Stomach (tissue), 9 donors: ENCODE results near the gene ARL5C. TPM values are rescaled to one million over a fixed set of nuclear protein-coding genes. Genes with fewer than 3 reads are reported as not detected.

Experiments used
- DNase-seq, 2 donors: peaks; one replicate each; pipeline versions ENCODE4 v3.0.0 to v3.0.0-alpha.2; 2013 to 2019
- H3K27ac ChIP-seq, 5 donors: fragments of 200-600 bp in 4 of 5; sonication (generic) in 4 of 5; one replicate each; pipeline ENCODE4 v1.5.1; 2013 to 2019; ENCODE audit warnings: mild to moderate bottlenecking in 1 of 5, moderate library complexity in 1 of 5
- H3K27me3 ChIP-seq, 3 donors: fragments of 200-600 bp; sonication (generic); one replicate each; pipeline ENCODE4 v1.5.1; 2017 to 2019; ENCODE audit warnings: mixed run types in 1 of 3
- H3K36me3 ChIP-seq, 4 donors: fragments of 200-600 bp; sonication (generic); 1 replicate in 3 of 4; 2 replicates in 1 of 4; pipeline ENCODE4 v1.5.1; 2016 to 2019
- H3K4me1 ChIP-seq, 4 donors: fragments of 200-600 bp; sonication (generic); one replicate each; pipeline ENCODE4 v1.5.1; 2016 to 2019
- H3K4me3 ChIP-seq, 4 donors: fragments of 200-600 bp; sonication (generic) in 3 of 4; one replicate each; pipeline ENCODE4 v1.5.1; 2016 to 2019; ENCODE audit warnings: mild to moderate bottlenecking in 1 of 4
- H3K9me3 ChIP-seq, 4 donors: fragments of 200-600 bp; sonication (generic); one replicate each; pipeline ENCODE4 v1.5.1; 2016 to 2019
- EP300 ChIP-seq: sonication (generic); formaldehyde crosslinking; IDR thresholded peaks from one replicate; pipeline ENCODE4 v1.6.1; 2017; ENCODE audit warnings: antibody characterized with exemption
- POLR2A ChIP-seq, 4 donors: fragments of 450-650 bp; IDR thresholded peaks; one replicate each; pipeline ENCODE4 v1.6.1; 2016; ENCODE audit warnings: antibody characterized with exemption in 4 of 4, control low read depth in 2 of 4, mild to moderate bottlenecking in 1 of 4, moderate library complexity in 1 of 4
- POLR2AphosphoS5 ChIP-seq, 3 donors: sonication (generic); formaldehyde crosslinking; IDR thresholded peaks; one replicate each; pipeline ENCODE4 v1.6.1; 2016; ENCODE audit warnings: antibody characterized with exemption in 3 of 3
- WGBS, 5 donors: extraction: QIAGEN DNeasy Blood & Tissue Kit in 3 of 5; methylation state at CpG; one replicate each; pipeline versions ENCODE4 v1.1.5 to v1.1.7; 2013 to 2018; 5-methylcytosine and 5-hydroxymethylcytosine counted together
- intact Hi-C: fragments of 100-400 bp; cut with DNase I; formaldehyde crosslinking; loops from one replicate; pipeline ENCODE4 v1.15.1; 2023; ENCODE audit warnings: low total_unique reads
- polyA plus RNA-seq, 3 donors: library from polyadenylated mRNA; stranded (reverse); fragments of 200-250 nt; gene quantifications; one replicate each; pipeline ENCODE4 v1.2.3, GENCODE V29; 2013
- total RNA-seq, 5 donors: library from RNA; depleted of rRNA; stranded (reverse); fragments of >200 nt; gene quantifications; one replicate each; pipeline versions ENCODE4 v1.1.0 to v1.2.3, GENCODE V29; 2014 to 2016
- TF ChIP-seq, protein P1 (sequence below), 7 experiments: fragments of 450-650 bp in 4 of 7; fragments of 200-600 bp in 3 of 7; sonication (generic) in 3 of 7; IDR thresholded peaks; one replicate each; pipeline ENCODE4 v1.5.1; 2016 to 2019; ENCODE audit warnings: antibody characterized with exemption in 7 of 7, control low read depth in 2 of 7, mild to moderate bottlenecking in 1 of 7
- donor health status: healthy with polysubstance abuse.
- donor health status: Bipolar disorder and iron deficiency.
- donor health status: healthy.

Gene ARL5C
- total and polyA plus RNA-seq, 8 donors, result not detected

DNA sequence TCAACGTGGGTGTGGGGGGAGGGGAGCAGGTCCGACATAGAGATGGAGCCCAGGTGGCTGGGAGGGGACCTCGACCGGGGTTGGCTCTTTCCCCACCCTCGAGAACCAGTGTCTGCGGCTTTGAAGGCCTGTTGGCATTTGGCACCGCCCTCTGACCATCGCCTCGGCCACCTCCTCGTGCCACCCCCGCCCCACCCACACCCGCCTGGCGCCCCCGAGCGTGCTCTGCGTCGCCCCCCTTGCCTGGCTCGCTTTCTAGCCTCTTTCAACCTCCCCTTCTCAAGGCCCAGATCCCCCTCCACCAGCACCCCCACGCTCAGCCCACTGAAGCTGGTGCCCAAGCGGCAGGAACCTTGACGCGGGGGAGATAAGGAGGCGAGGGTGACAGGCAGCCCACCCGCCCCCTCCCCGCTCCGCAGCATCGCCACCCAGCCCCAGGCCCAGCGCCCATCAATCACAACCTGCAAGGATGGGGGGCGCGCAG is 30.9 kb upstream of the ARL5C start:
- Histone ChIP-seq H3K27me3 (no peaks in the 10 kb centered on the region), H3K9me3 (no peaks in the 10 kb centered on the region), H3K4me3 (peak overlapping the region; percentile 70 to 83 (median 78)), H3K4me1 (peaks cover 38 to 70% (median 59%) of the 10 kb centered on the region in 4 donors), H3K36me3 (peaks cover 5 to 31% (median 26%) of the 10 kb centered on the region in 4 donors), H3K27ac (peak overlapping the region in 4 of 5 donors; percentile 74 to 97 (median 96))
- 1 to 3% (median 1%) methylated on average over 12 to 30 of the region's 30 CpGs for WGBS, 5 donors
- intact Hi-C loops, result no loop called here
- TF ChIP-seq, protein P1, sequence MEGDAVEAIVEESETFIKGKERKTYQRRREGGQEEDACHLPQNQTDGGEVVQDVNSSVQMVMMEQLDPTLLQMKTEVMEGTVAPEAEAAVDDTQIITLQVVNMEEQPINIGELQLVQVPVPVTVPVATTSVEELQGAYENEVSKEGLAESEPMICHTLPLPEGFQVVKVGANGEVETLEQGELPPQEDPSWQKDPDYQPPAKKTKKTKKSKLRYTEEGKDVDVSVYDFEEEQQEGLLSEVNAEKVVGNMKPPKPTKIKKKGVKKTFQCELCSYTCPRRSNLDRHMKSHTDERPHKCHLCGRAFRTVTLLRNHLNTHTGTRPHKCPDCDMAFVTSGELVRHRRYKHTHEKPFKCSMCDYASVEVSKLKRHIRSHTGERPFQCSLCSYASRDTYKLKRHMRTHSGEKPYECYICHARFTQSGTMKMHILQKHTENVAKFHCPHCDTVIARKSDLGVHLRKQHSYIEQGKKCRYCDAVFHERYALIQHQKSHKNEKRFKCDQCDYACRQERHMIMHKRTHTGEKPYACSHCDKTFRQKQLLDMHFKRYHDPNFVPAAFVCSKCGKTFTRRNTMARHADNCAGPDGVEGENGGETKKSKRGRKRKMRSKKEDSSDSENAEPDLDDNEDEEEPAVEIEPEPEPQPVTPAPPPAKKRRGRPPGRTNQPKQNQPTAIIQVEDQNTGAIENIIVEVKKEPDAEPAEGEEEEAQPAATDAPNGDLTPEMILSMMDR (IDR thresholded peaks at IDR 0.05), result no peak
- TF ChIP-seq POLR2A (IDR thresholded peaks at IDR 0.05) (no peak), POLR2AphosphoS5 (IDR thresholded peaks at IDR 0.05) (no peak), EP300 (no peak)
- peak in 1 of 2 donors; percentile 69 for DNase-seq

DNA sequence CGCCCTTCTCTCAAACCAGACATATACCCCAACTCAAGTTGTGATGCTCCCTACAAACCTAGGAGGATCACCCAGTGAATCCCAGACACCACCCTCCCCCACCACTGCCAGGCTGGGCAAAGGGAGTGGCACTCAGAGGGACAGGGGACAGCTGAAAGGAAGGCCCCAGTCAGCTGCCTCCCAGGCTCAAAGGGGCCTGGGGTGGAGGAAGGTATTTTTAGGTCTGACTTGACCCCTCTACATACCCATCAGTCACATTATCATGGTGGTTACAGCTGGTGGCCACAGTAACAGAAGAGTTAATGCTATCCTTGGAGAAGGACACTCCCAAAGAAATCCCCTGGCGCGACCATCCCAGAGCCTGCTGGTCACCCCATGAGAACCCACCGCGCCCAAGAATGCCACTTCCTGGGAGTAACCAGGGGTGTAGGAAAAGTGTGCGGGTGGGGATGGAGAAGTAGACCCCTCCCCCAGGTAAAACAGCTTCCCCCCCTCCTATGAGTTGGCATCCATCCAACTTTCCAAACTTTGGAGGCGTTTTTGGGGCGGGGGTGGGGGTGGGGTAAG is 30.4 kb upstream of the ARL5C start:
- no peaks in the 10 kb centered on the region for H3K27me3 ChIP-seq
- TF ChIP-seq POLR2A (IDR thresholded peaks at IDR 0.05) (no peak), EP300 (no peak), POLR2AphosphoS5 (IDR thresholded peaks at IDR 0.05) (no peak)
- TF ChIP-seq, protein P1 (IDR thresholded peaks at IDR 0.05), result no peak
- peak overlapping the region; percentile 70 to 83 (median 78) for H3K4me3 ChIP-seq
- peak in 1 of 2 donors; percentile 50 for DNase-seq
- peaks cover under 1 to 31% (median 26%) of the 10 kb centered on the region in 4 donors for H3K36me3 ChIP-seq
- peaks cover 34 to 65% (median 54%) of the 10 kb centered on the region in 4 donors for H3K4me1 ChIP-seq
- WGBS, 5 donors, result 37 to 45% (median 41%) methylated on average over 6 to 8 of the region's 8 CpGs
- peak overlapping the region in 3 of 5 donors; percentile 10 to 97 (median 97) for H3K27ac ChIP-seq
- intact Hi-C loops, result no loop called here
- no peaks in the 10 kb centered on the region for H3K9me3 ChIP-seq

DNA sequence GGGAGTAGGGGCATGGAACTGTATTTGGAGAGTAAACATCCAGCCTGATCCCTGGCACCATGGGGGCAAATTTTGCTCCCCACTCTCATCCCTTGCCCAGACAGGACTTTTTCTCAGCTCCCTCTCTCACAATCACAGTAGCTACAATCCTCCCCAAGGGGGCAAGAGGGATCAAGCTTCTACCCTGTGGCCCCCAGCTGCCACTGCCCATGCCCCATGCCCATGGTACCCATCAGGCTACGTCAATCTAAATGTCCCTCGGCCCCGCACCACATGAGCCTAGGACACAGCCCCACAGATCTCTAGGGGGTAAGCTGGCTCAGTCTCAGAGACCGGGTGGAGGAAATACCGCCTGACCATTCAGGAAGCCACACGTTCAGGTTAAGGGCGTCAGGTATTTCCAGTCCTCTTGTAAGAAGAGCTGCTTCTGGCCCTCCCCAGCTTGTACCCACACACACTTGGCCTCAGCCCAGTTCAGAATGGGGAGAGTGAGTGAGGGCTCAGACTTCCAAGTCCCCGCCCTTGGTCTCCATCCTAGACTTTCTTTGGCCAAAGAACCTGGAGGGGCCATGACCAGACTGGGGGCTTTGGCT is 29.7 kb upstream of the ARL5C start:
- TF ChIP-seq EP300, result no peak
- TF ChIP-seq POLR2A (IDR thresholded peaks at IDR 0.05), result no peak
- TF ChIP-seq, protein P1 (IDR thresholded peaks at IDR 0.05), result no peak
- TF ChIP-seq POLR2AphosphoS5 (IDR thresholded peaks at IDR 0.05), result no peak
- Histone ChIP-seq H3K27ac (peak overlapping the region in 4 of 5 donors; percentile 10 to 97 (median 10)), H3K4me1 (peaks cover 28 to 58% (median 47%) of the 10 kb centered on the region in 4 donors), H3K27me3 (no peaks in the 10 kb centered on the region), H3K9me3 (no peaks in the 10 kb centered on the region), H3K36me3 (peaks cover 0 to 35% (median 31%) of the 10 kb centered on the region in 4 donors), H3K4me3 (peak overlapping the region in 2 of 4 donors; percentile 79 to 83)
- intact Hi-C loops, result no loop called here
- peak in 1 of 2 donors; percentile 55 for DNase-seq
- WGBS, 5 donors, result 53 to 74% (median 55%) methylated on average over 6 to 8 of the region's 8 CpGs

DNA sequence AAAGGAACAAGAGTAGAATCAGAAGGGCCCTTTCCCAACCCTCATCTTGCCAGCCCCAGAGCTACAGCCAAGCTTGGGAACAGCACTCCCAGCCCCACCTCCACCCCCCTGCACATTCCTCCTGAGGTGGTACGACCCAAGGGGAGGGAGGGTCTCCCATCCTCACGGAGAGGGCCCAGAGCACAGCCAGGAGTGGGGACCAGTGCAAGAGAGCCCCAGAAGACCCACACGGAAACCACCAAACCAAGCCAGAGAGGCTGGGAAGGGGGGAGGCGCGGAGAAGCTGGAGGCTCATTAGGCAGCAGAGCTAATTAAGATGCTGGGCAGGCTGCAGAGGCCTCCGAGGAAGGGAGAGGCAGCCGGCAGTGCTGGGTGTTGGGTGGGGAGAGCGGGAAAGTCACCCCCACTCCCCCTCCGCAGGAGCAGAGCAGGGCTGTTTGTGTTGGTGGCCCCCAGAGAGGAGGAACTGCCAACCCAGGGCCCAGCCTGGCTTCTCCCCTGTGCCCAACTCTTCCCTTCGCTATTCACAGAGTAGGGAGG is 29.1 kb upstream of the ARL5C start:
- H3K27ac ChIP-seq, result peak overlapping the region in 4 of 5 donors; percentile 10 to 97 (median 10)
- no peak overlapping the region for H3K4me3 ChIP-seq
- no peaks in the 10 kb centered on the region for H3K27me3 ChIP-seq
- intact Hi-C loops, result no loop called here
- TF ChIP-seq POLR2A (IDR thresholded peaks at IDR 0.05) (no peak), POLR2AphosphoS5 (IDR thresholded peaks at IDR 0.05) (no peak), EP300 (no peak)
- TF ChIP-seq, protein P1 (IDR thresholded peaks at IDR 0.05), result no peak
- H3K36me3 ChIP-seq, result peaks cover 0 to 41% (median 37%) of the 10 kb centered on the region in 4 donors
- peaks cover 28 to 58% (median 47%) of the 10 kb centered on the region in 4 donors for H3K4me1 ChIP-seq
- 73 to 83% (median 76%) methylated on average over 5 to 10 of the region's 10 CpGs for WGBS, 5 donors
- no peak for DNase-seq
- H3K9me3 ChIP-seq, result no peaks in the 10 kb centered on the region
